ENCODE data around the gene DCT.

The DCT gene

GRCh38 chr13:94400874-94401273 is 78.6 kb downstream of the DCT start:
- TF ChIP-seq MAX (IDR thresholded peaks at IDR 0.05): no peak
- no peak for TF ChIP-seq EP300 (IDR thresholded peaks at IDR 0.05; ENCODE audit: borderline replicate concordance)
- no peak for TF ChIP-seq FOXM1 (IDR thresholded peaks at IDR 0.05; ENCODE audit: borderline replicate concordance, low read depth)
- TF ChIP-seq USF1 (IDR thresholded peaks at IDR 0.05): no peak
- no peak for TF ChIP-seq CREB1 (IDR thresholded peaks at IDR 0.05; ENCODE audit: low read depth)
- TF ChIP-seq EGR1 (IDR thresholded peaks at IDR 0.05): no peak

- TF ChIP-seq CREB1 (IDR thresholded peaks at IDR 0.05; ENCODE audit: low read depth) (no peak), NFIC (IDR thresholded peaks at IDR 0.05) (no peak), TAF1 (IDR thresholded peaks at IDR 0.05; ENCODE audit: low read depth) (no peak), EP300 (IDR thresholded peaks at IDR 0.05; ENCODE audit: borderline replicate concordance) (no peak), YY1 (IDR thresholded peaks at IDR 0.05; ENCODE audit: low read depth) (no peak), TEAD4 (IDR thresholded peaks at IDR 0.05) (no peak), CEBPB (IDR thresholded peaks at IDR 0.05) (no peak), REST (IDR thresholded peaks at IDR 0.05; ENCODE audit: low read depth) (no peak), FOXM1 (IDR thresholded peaks at IDR 0.05; ENCODE audit: borderline replicate concordance, low read depth) (no peak), RAD21 (IDR thresholded peaks at IDR 0.05; ENCODE audit: low read depth) (no peak), EGR1 (IDR thresholded peaks at IDR 0.05) (no peak), TCF12 (IDR thresholded peaks at IDR 0.05; ENCODE audit: low read depth) (no peak), MAX (IDR thresholded peaks at IDR 0.05) (no peak), ZBTB7A (IDR thresholded peaks at IDR 0.05; ENCODE audit: low read depth) (no peak), USF1 (IDR thresholded peaks at IDR 0.05) (no peak)
Observed at GRCh38 chr13:94399812-94400211, 79.7 kb downstream of the DCT start.

GRCh38 chr13:94395860-94396259 is 83.6 kb downstream of the DCT start:
- TF ChIP-seq TEAD4 (IDR thresholded peaks at IDR 0.05) (no peak), TAF1 (IDR thresholded peaks at IDR 0.05; ENCODE audit: low read depth) (no peak)

GRCh38 chr13:94394723-94395122 is 84.8 kb downstream of the DCT start:
- TF ChIP-seq TCF12 (IDR thresholded peaks at IDR 0.05; ENCODE audit: low read depth) (no peak), RAD21 (IDR thresholded peaks at IDR 0.05; ENCODE audit: low read depth) (no peak), ZBTB7A (IDR thresholded peaks at IDR 0.05; ENCODE audit: low read depth) (no peak), YY1 (IDR thresholded peaks at IDR 0.05; ENCODE audit: low read depth) (no peak), REST (IDR thresholded peaks at IDR 0.05; ENCODE audit: low read depth) (no peak), NFIC (IDR thresholded peaks at IDR 0.05) (no peak), EGR1 (IDR thresholded peaks at IDR 0.05) (no peak), USF1 (IDR thresholded peaks at IDR 0.05) (no peak), MAX (IDR thresholded peaks at IDR 0.05) (no peak), CREB1 (IDR thresholded peaks at IDR 0.05; ENCODE audit: low read depth) (no peak), CEBPB (IDR thresholded peaks at IDR 0.05) (no peak), FOXM1 (IDR thresholded peaks at IDR 0.05; ENCODE audit: borderline replicate concordance, low read depth) (no peak), EP300 (IDR thresholded peaks at IDR 0.05; ENCODE audit: borderline replicate concordance) (no peak)

- TF ChIP-seq FOXM1 (IDR thresholded peaks at IDR 0.05; ENCODE audit: borderline replicate concordance, low read depth) (no peak), RAD21 (IDR thresholded peaks at IDR 0.05; ENCODE audit: low read depth) (no peak), REST (IDR thresholded peaks at IDR 0.05; ENCODE audit: low read depth) (no peak), ZBTB7A (IDR thresholded peaks at IDR 0.05; ENCODE audit: low read depth) (no peak), TEAD4 (IDR thresholded peaks at IDR 0.05) (no peak), TCF12 (IDR thresholded peaks at IDR 0.05; ENCODE audit: low read depth) (no peak), USF1 (IDR thresholded peaks at IDR 0.05) (no peak), CREB1 (IDR thresholded peaks at IDR 0.05; ENCODE audit: low read depth) (no peak), EGR1 (IDR thresholded peaks at IDR 0.05) (no peak)
Observed at GRCh38 chr13:94390881-94391280, 88.6 kb downstream of the DCT start.

All from Ishikawa (cell line).